Measurements from ENCODE around the gene IMP4. TPM values are rescaled to one million over a fixed set of nuclear protein-coding genes. Genes with fewer than 3 reads are reported as not detected.

The IMP4 gene
- total and polyA plus RNA-seq, 2 of the 13 experiments (the other 11 are each of a cell fraction or from before 2014, with no cell fraction given), result 142 to 158 TPM

DNA sequence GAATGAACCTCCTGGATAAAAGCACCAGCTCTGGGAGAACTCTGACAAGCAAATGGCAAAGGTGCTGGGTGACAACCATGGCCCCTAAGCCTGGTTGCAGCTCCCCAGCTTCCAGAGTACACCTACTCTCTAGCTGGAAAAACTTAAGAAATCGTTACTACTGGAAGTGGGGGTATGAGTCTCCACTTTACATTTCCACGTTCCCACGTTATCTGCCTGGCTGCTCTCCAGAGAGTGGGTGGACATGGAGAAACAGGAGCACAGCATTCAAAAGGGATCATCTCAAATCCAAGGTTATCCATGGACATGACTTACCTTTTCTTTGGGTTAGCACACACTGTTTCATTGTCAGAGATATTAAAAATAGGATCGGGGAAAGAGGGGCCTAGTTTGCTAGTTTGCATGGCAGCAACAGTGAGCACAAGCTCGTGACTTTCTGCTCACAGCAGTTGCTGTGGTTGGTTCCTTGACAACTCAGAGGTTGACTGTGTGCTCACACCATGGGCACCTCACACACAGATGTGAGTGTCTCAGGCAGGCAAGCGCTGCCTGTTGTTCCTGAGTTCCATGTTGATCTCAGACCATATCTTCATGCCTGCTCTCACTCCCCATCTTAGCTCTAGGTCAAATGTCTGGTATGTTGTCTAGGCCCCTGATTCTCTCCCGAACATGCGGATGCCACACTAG, 45.7 kb downstream of the IMP4 start:
- FAIRE-seq, result no peak
- H3K79me2 ChIP-seq (ENCODE audit: insufficient read depth, low read length), result no peaks in the 10 kb centered on the region
- no peaks in the 10 kb centered on the region for H4K20me1 ChIP-seq (ENCODE audit: insufficient read depth, low read length)
- WGBS (ENCODE audit: low lambda C conversion rate), result 35% methylated on average over 8 of the region's 8 CpGs
- H3K4me3 ChIP-seq (replicated peaks in 1 of 3; ENCODE audit: insufficient read depth in 1 of 3, low read depth in 2 of 3, low read length in 3 of 3), result no peak overlapping the region
- H3K4me1 ChIP-seq (ENCODE audit: insufficient read depth, low read length), result peaks cover 28% of the 10 kb centered on the region
- H3K4me2 ChIP-seq (ENCODE audit: low read depth, low read length), result no peak overlapping the region
- H3K9me3 ChIP-seq (ENCODE audit: low read length), result no peaks in the 10 kb centered on the region
- H3K36me3 ChIP-seq (replicated peaks in 1 of 2; ENCODE audit: control insufficient read depth in 1 of 2, insufficient read depth in 2 of 2, low read length in 2 of 2), result no peaks in the 10 kb centered on the region
- no peak overlapping the region for H3K27ac ChIP-seq (ENCODE audit: extremely low read length, insufficient read depth, low read length)
- ChIA-PET CTCF (ENCODE audit: low intra/inter-chr PET ratio, low total read pairs) (no interaction called here), POLR2A (no interaction called here)
- no peak overlapping the region for H2AFZ ChIP-seq (ENCODE audit: low read length)
- peaks cover 2 to 13% of the 10 kb centered on the region in 2 experiments; a peak in 2 of 5 replicates for H3K27me3 ChIP-seq (ENCODE audit: control insufficient read depth in 1 of 2, insufficient read depth in 2 of 2, low read length in 2 of 2)
- intact Hi-C loops (cut with micrococcal nuclease; ENCODE audit: unreplicated experiment) (no loop called here), in situ Hi-C loops (cut with HindIII; ENCODE audit: extremely low pct_ligation_motif_present, low pct_unique_long_range_greater_than_20kb) (no loop called here)
- no peak for ATAC-seq
- TF ChIP-seq ERF (CRISPR knock-in tag; IDR thresholded peaks at IDR 0.05) (no peak), ZFP1 (CRISPR knock-in tag; IDR thresholded peaks at IDR 0.05) (no peak)
- TF ChIP-seq, protein P1, sequence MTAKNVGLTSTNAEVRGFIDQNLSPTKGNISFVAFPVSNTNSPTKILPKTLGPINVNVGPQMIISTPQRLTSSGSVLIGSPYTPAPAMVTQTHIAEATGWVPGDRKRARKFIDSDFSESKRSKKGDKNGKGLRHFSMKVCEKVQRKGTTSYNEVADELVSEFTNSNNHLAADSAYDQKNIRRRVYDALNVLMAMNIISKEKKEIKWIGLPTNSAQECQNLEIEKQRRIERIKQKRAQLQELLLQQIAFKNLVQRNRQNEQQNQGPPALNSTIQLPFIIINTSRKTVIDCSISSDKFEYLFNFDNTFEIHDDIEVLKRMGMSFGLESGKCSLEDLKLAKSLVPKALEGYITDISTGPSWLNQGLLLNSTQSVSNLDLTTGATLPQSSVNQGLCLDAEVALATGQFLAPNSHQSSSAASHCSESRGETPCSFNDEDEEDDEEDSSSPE (CRISPR knock-in tag; IDR thresholded peaks at IDR 0.05), result no peak
- DNase-seq (ENCODE audit: low spot score), result no peak
- no peak overlapping the region for H3K9ac ChIP-seq (ENCODE audit: insufficient read depth, low read depth, low read length)
- BruUV-seq (replicated peaks), result no TSS peak

DNA sequence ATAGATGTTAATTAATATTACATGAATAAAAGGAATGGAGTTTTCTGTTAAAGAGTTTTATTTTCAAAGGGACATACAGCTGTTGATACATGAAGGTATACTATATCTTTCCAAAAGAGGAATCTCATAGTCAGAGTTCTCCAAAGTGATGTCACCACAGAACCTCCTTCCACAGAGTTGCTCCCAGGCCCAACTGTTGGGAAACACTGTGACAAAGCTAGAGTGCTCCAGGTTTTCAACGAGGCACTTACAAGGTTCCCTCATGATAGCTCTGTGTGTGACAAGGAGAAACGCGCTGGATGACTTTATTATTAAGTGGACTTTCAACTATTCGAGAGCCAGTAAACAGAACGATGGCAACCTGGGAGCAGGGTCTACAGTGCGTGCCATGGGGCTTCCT, 46.7 kb downstream of the IMP4 start:
- Histone ChIP-seq H3K4me2 (ENCODE audit: low read depth, low read length) (no peak overlapping the region), H3K27ac (ENCODE audit: extremely low read length, insufficient read depth, low read length) (no peak overlapping the region), H3K4me3 (replicated peaks in 1 of 3; ENCODE audit: insufficient read depth in 1 of 3, low read depth in 2 of 3, low read length in 3 of 3) (no peak overlapping the region), H3K4me1 (ENCODE audit: insufficient read depth, low read length) (peaks cover 31% of the 10 kb centered on the region), H3K36me3 (replicated peaks in 1 of 2; ENCODE audit: control insufficient read depth in 1 of 2, insufficient read depth in 2 of 2, low read length in 2 of 2) (no peaks in the 10 kb centered on the region), H4K20me1 (ENCODE audit: insufficient read depth, low read length) (no peaks in the 10 kb centered on the region), H3K79me2 (ENCODE audit: insufficient read depth, low read length) (no peaks in the 10 kb centered on the region), H3K9me3 (ENCODE audit: low read length) (no peaks in the 10 kb centered on the region), H3K9ac (ENCODE audit: insufficient read depth, low read depth, low read length) (no peak overlapping the region), H3K27me3 (ENCODE audit: control insufficient read depth in 1 of 2, insufficient read depth in 2 of 2, low read length in 2 of 2) (peaks cover 2 to 13% of the 10 kb centered on the region in 2 experiments; a peak in 2 of 5 replicates), H2AFZ (ENCODE audit: low read length) (no peak overlapping the region)
- in situ Hi-C loops (cut with HindIII; ENCODE audit: extremely low pct_ligation_motif_present, low pct_unique_long_range_greater_than_20kb) (no loop called here), intact Hi-C loops (cut with micrococcal nuclease; ENCODE audit: unreplicated experiment) (no loop called here)
- ChIA-PET CTCF (ENCODE audit: low intra/inter-chr PET ratio, low total read pairs) (no interaction called here), POLR2A (no interaction called here)
- no TSS peak for BruUV-seq (replicated peaks)
- WGBS (ENCODE audit: low lambda C conversion rate), result 31% methylated on average over 6 of the region's 6 CpGs
- no peak for DNase-seq (ENCODE audit: low spot score)
- FAIRE-seq, result no peak
- ATAC-seq, result no peak
- no peak for TF ChIP-seq ZNF552 (CRISPR knock-in tag; IDR thresholded peaks at IDR 0.05; ENCODE audit: borderline replicate concordance)
- TF ChIP-seq PAX8 (CRISPR knock-in tag; IDR thresholded peaks at IDR 0.05; ENCODE audit: borderline replicate concordance), result no peak
- TF ChIP-seq SNAI1 (CRISPR knock-in tag; IDR thresholded peaks at IDR 0.05; ENCODE audit: borderline replicate concordance), result no peak
- TF ChIP-seq, protein P2, sequence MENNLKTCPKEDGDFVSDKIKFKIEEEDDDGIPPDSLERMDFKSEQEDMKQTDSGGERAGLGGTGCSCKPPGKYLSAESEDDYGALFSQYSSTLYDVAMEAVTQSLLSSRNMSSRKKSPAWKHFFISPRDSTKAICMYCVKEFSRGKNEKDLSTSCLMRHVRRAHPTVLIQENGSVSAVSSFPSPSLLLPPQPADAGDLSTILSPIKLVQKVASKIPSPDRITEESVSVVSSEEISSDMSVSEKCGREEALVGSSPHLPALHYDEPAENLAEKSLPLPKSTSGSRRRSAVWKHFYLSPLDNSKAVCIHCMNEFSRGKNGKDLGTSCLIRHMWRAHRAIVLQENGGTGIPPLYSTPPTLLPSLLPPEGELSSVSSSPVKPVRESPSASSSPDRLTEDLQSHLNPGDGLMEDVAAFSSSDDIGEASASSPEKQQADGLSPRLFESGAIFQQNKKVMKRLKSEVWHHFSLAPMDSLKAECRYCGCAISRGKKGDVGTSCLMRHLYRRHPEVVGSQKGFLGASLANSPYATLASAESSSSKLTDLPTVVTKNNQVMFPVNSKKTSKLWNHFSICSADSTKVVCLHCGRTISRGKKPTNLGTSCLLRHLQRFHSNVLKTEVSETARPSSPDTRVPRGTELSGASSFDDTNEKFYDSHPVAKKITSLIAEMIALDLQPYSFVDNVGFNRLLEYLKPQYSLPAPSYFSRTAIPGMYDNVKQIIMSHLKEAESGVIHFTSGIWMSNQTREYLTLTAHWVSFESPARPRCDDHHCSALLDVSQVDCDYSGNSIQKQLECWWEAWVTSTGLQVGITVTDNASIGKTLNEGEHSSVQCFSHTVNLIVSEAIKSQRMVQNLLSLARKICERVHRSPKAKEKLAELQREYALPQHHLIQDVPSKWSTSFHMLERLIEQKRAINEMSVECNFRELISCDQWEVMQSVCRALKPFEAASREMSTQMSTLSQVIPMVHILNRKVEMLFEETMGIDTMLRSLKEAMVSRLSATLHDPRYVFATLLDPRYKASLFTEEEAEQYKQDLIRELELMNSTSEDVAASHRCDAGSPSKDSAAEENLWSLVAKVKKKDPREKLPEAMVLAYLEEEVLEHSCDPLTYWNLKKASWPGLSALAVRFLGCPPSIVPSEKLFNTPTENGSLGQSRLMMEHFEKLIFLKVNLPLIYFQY (CRISPR knock-in tag; IDR thresholded peaks at IDR 0.05; ENCODE audit: borderline replicate concordance), result no peak
- TF ChIP-seq RXRB (CRISPR knock-in tag; IDR thresholded peaks at IDR 0.05; ENCODE audit: borderline replicate concordance), result no peak
- TF ChIP-seq NFE2 (CRISPR knock-in tag; IDR thresholded peaks at IDR 0.05), result no peak
- TF ChIP-seq ZBTB7A (CRISPR knock-in tag; IDR thresholded peaks at IDR 0.05), result no peak
- TF ChIP-seq ZSCAN31 (CRISPR knock-in tag; IDR thresholded peaks at IDR 0.05; ENCODE audit: low read depth), result no peak
- TF ChIP-seq ZNF160 (CRISPR knock-in tag; IDR thresholded peaks at IDR 0.05), result no peak
- TF ChIP-seq NR1H2 (CRISPR knock-in tag; IDR thresholded peaks at IDR 0.05; ENCODE audit: borderline replicate concordance, low read depth), result no peak
- no peak for TF ChIP-seq SIX4 (CRISPR knock-in tag; IDR thresholded peaks at IDR 0.05)
